Psoas muscle (tissue), 8 donors: ENCODE measurements around the gene ARL15. TPM values are rescaled to one million over a fixed set of nuclear protein-coding genes. Genes with fewer than 3 reads are reported as not detected.

Experiments
- ATAC-seq, 4 donors: fragments of 200-7000 bp; cut with Tn5 transposase; one replicate each; pipeline ENCODE4 v1.9.1; 2020; ENCODE audit warnings: moderate library complexity in 3 of 4, mild to moderate bottlenecking in 2 of 4
- DNase-seq, 2 donors: peaks; one replicate each; pipeline ENCODE4 v3.0.0-alpha.2; 2020
- H3K27ac ChIP-seq: fragments of 200-600 bp; one replicate; pipeline ENCODE4 v1.8.0; 2022
- H3K27me3 ChIP-seq, 3 donors: fragments of 200-600 bp in 1 of 3; one replicate each; pipeline versions ENCODE4 v1.6.1 to v1.8.0; 2013 to 2022; ENCODE audit warnings: low read length in 2 of 3, mild to moderate bottlenecking in 2 of 3, moderate library complexity in 1 of 3; ENCODE audit not compliant: insufficient read depth in 3 of 3
- H3K36me3 ChIP-seq, 2 donors: fragments of 200-600 bp in 1 of 2; one replicate each; pipeline versions ENCODE4 v1.6.1 to v1.8.0; 2013 to 2022; ENCODE audit warnings: low read depth in 1 of 2, mild to moderate bottlenecking in 1 of 2, moderate library complexity in 1 of 2; ENCODE audit not compliant: insufficient read depth in 1 of 2
- H3K4me1 ChIP-seq: fragments of 200-600 bp; one replicate; pipeline ENCODE4 v1.8.0; 2022
- H3K4me3 ChIP-seq: fragments of 200-600 bp; one replicate; pipeline ENCODE4 v1.8.0; 2022; ENCODE audit warnings: mild to moderate bottlenecking
- H3K9me3 ChIP-seq: fragments of 200-600 bp; one replicate; pipeline ENCODE4 v1.8.0; 2022
- CTCF ChIP-seq: fragments of 200-600 bp; IDR thresholded peaks from one replicate; pipeline ENCODE4 v1.8.0; 2022; ENCODE audit warnings: antibody characterized with exemption
- WGBS, 3 donors: extraction: QIAGEN DNeasy Blood & Tissue Kit; methylation state at CpG; one replicate each; pipeline versions ENCODE4 v1.1.6 to v1.1.7; 2013; 5-methylcytosine and 5-hydroxymethylcytosine counted together
- intact Hi-C, 2 donors: fragments of 100-400 bp; cut with DNase I; formaldehyde crosslinking; loops; one replicate each; pipeline versions ENCODE4 v1.11.0 to v1.14.2; 2022
- polyA plus RNA-seq, 3 donors: library from polyadenylated mRNA; stranded (reverse); fragments of 200-250 nt; gene quantifications; one replicate each; pipeline ENCODE4 v1.2.3, GENCODE V29; 2013
- total RNA-seq, 4 donors: library from RNA; stranded (reverse); fragmentation: NEBNext Ultra II Directional in 2 of 4; extraction: Animal tissue kit (Norgen Biotek cat#: 25700) in 2 of 4; gene quantifications; one replicate each; pipeline versions ENCODE4 v1.2.1 to v1.2.4, GENCODE V29; 2021 to 2023
- donor health status: healthy with polysubstance abuse.
- donor health status: DM: no; HTN: no; CAD: no; lungs with moderate emphysema.
- donor health status: Bipolar disorder and iron deficiency.
- donor health status: healthy.
- donor health status: DM: yes; HTN: yes; CAD: no.
- donor health status: DM: no; HTN: no; CAD: no.
- donor health status: DM: no; HTN: no; CAD: no.
- donor health status: DM: yes; HTN: yes; CAD: no.

The ARL15 gene
- total and polyA plus RNA-seq, 7 donors: 2.5 to 8.9 (median 4.6) TPM

- no peaks in the 10 kb centered on the region for H3K27me3 ChIP-seq
- peaks cover 9% of the 10 kb centered on the region for H3K4me1 ChIP-seq
- intact Hi-C loops: loop anchor here (10.0 kb wide), 2 partner anchors 227 to 627 kb away; no protein-coding TSS in a partner anchor
- no peak overlapping the region for H3K4me3 ChIP-seq
- DNase-seq (no peak), ATAC-seq (no peak)
- 75 to 81% (median 79%) methylated on average over 6 of the region's 6 CpGs for WGBS, 3 donors
- H3K27ac ChIP-seq: no peak overlapping the region
- no peaks in the 10 kb centered on the region for H3K36me3 ChIP-seq
- no peaks in the 10 kb centered on the region for H3K9me3 ChIP-seq
- no peak for TF ChIP-seq CTCF
Measured at GRCh38 chr5:54257366-54258118, 52.8 kb downstream of the ARL15 start.

GRCh38 chr5:54254482-54255198 is 55.7 kb downstream of the ARL15 start:
- 10 to 13% (median 12%) methylated on average over 6 of the region's 6 CpGs for whole genome bisulfite sequencing, 3 donors
- ATAC-seq (peak; percentile 57 to 89 (median 82)), DNase-seq (no peak)
- TF ChIP-seq CTCF: peak; percentile 42
- peak overlapping the region; percentile 43 for H3K4me3 ChIP-seq
- no peak overlapping the region for H3K27ac ChIP-seq
- H3K27me3 ChIP-seq: no peaks in the 10 kb centered on the region
- H3K4me1 ChIP-seq: peaks cover 13% of the 10 kb centered on the region
- no peaks in the 10 kb centered on the region for H3K9me3 ChIP-seq
- intact Hi-C loops: loop anchor here (5.0 to 10.0 kb wide), 4 partner anchors 163 to 630 kb away; no protein-coding TSS in a partner anchor
- H3K36me3 ChIP-seq: no peaks in the 10 kb centered on the region

GRCh38 chr5:54251981-54252380 is 58.4 kb downstream of the ARL15 start:
- 57 to 80% (median 62%) methylated on average over 1 of the region's 1 CpG for WGBS, 3 donors
- intact Hi-C loops: loop anchor here (5.0 to 10.0 kb wide), 4 partner anchors 165 to 633 kb away; no protein-coding TSS in a partner anchor
- Histone ChIP-seq H3K36me3 (no peaks in the 10 kb centered on the region), H3K9me3 (no peaks in the 10 kb centered on the region), H3K27me3 (no peaks in the 10 kb centered on the region), H3K4me3 (no peak overlapping the region), H3K27ac (no peak overlapping the region), H3K4me1 (peaks cover 13% of the 10 kb centered on the region)
- ATAC-seq (peak in 1 of 4 donors; percentile 36), DNase-seq (no peak)
- no peak for TF ChIP-seq CTCF

- 43 to 46% (median 44%) methylated on average over 4 of the region's 4 CpGs for WGBS, 3 donors
- Histone ChIP-seq H3K27me3 (no peaks in the 10 kb centered on the region), H3K27ac (no peak overlapping the region), H3K36me3 (no peaks in the 10 kb centered on the region), H3K4me1 (peaks cover 9% of the 10 kb centered on the region), H3K4me3 (no peak overlapping the region), H3K9me3 (no peaks in the 10 kb centered on the region)
- intact Hi-C loops: loop anchor here (5.0 to 10.0 kb wide), 4 partner anchors 168 to 635 kb away; no protein-coding TSS in a partner anchor
- ATAC-seq (no peak), DNase-seq (no peak)
- no peak for TF ChIP-seq CTCF
Measured at GRCh38 chr5:54249210-54250028, 61.0 kb downstream of the ARL15 start.
